WTC11 (cell line): ENCODE measurements around the gene M1AP. TPM values are rescaled to one million over a fixed set of nuclear protein-coding genes. Genes with fewer than 3 reads are reported as not detected.

Experiments
- ATAC-seq: fragments of 200-7000 bp; cut with Tn5 transposase; 2 replicates; pipeline ENCODE4 v1.10.0; 2021; ENCODE audit warnings: mild to moderate bottlenecking, moderate library complexity
- CTCF ChIA-PET: fragments of 300-600 bp; sonication (Branson Sonifier 250); formaldehyde crosslinking; loops from one replicate; lab custom pipeline; 2021; ENCODE audit warnings: antibody characterized with exemption; lab: Charles Lee
- POLR2A ChIA-PET: fragments of 350-600 bp; sonication (Branson Sonifier 250); formaldehyde crosslinking; loops from one replicate; lab custom pipeline; 2021; ENCODE audit warnings: antibody characterized with exemption; lab: Charles Lee
- DNase-seq: peaks from one replicate; pipeline ENCODE4 v3.0.0; 2021; ENCODE audit warnings: low spot score
- H3K27ac Mint-ChIP-seq: 2 replicates; pipeline ENCODE4 v1.8.0; 2021; ENCODE audit warnings: mixed read lengths
- H3K27me3 Mint-ChIP-seq: 2 replicates; pipeline ENCODE4 v1.8.0; 2021; ENCODE audit warnings: low read depth, mild to moderate bottlenecking, moderate library complexity, mixed read lengths
- H3K36me3 Mint-ChIP-seq: 2 replicates; pipeline ENCODE4 v1.8.0; 2021; ENCODE audit warnings: mixed read lengths
- H3K4me1 Mint-ChIP-seq: 2 replicates; pipeline ENCODE4 v1.8.0; 2022; ENCODE audit warnings: mixed read lengths
- H3K4me3 Mint-ChIP-seq: 2 replicates; pipeline ENCODE4 v1.8.0; 2021; ENCODE audit warnings: mild to moderate bottlenecking, moderate library complexity, mixed read lengths
- H3K9me3 Mint-ChIP-seq: 2 replicates; pipeline ENCODE4 v1.8.0; 2021; ENCODE audit warnings: mixed read lengths
- AFF4 ChIP-seq: sonication (generic); formaldehyde crosslinking; IDR thresholded peaks from 2 replicates; pipeline ENCODE4 v1.8.1; 2023; ENCODE audit warnings: mild to moderate bottlenecking, missing genetic modification reagents, borderline replicate concordance
- ARID4B ChIP-seq: sonication (generic); formaldehyde crosslinking; IDR thresholded peaks from 2 replicates; pipeline ENCODE4 v1.8.0; 2023; ENCODE audit warnings: missing genetic modification reagents, mild to moderate bottlenecking, borderline replicate concordance
- E2F5 ChIP-seq: sonication (generic); formaldehyde crosslinking; IDR thresholded peaks from 2 replicates; pipeline ENCODE4 v1.8.1; 2022; ENCODE audit warnings: mild to moderate bottlenecking, moderate library complexity, missing genetic modification reagents
- EMX1 ChIP-seq: fragments of 250-450 bp; sonication (Bioruptor Pico); IDR thresholded peaks from 2 replicates; pipeline ENCODE4 v1.8.0; 2021; ENCODE audit warnings: mild to moderate bottlenecking
- FOXP4 ChIP-seq: sonication (generic); formaldehyde crosslinking; IDR thresholded peaks from 2 replicates; pipeline ENCODE4 v1.8.0; 2022; ENCODE audit warnings: mild to moderate bottlenecking, missing genetic modification reagents
- HMGA2 ChIP-seq: fragments of 250-450 bp; sonication (Bioruptor Pico); IDR thresholded peaks from 2 replicates; pipeline ENCODE4 v1.4.0; 2021; ENCODE audit warnings: mild to moderate bottlenecking, moderate library complexity
- HMGXB4 ChIP-seq: sonication (generic); formaldehyde crosslinking; IDR thresholded peaks from 2 replicates; pipeline ENCODE4 v1.8.1; 2023; ENCODE audit warnings: mild to moderate bottlenecking, moderate library complexity, missing genetic modification reagents
- IRF1 ChIP-seq: sonication (generic); formaldehyde crosslinking; IDR thresholded peaks from 2 replicates; pipeline ENCODE4 v1.8.0; 2023; ENCODE audit warnings: missing genetic modification reagents
- NFYB ChIP-seq: sonication (generic); formaldehyde crosslinking; conservative IDR thresholded peaks from 2 replicates; pipeline ENCODE4 v1.8.0; 2022; ENCODE audit warnings: low read depth, missing genetic modification reagents
- NR3C1 ChIP-seq: sonication (generic); formaldehyde crosslinking; conservative IDR thresholded peaks from 2 replicates; pipeline ENCODE4 v1.8.1; 2023; ENCODE audit warnings: low read depth, mild to moderate bottlenecking, missing genetic modification reagents
- RELA ChIP-seq: sonication (generic); formaldehyde crosslinking; IDR thresholded peaks from 2 replicates; pipeline ENCODE4 v1.8.1; 2022; ENCODE audit warnings: missing genetic modification reagents, mild to moderate bottlenecking, borderline replicate concordance
- RORB ChIP-seq: fragments of 250-450 bp; sonication (Bioruptor Pico); IDR thresholded peaks from 2 replicates; pipeline ENCODE4 v1.9.0; 2021; ENCODE audit warnings: mild to moderate bottlenecking
- TP53 ChIP-seq: sonication (generic); formaldehyde crosslinking; IDR thresholded peaks from 2 replicates; pipeline ENCODE4 v1.8.1; 2023; ENCODE audit warnings: mild to moderate bottlenecking, missing genetic modification reagents
- ZBTB43 ChIP-seq: sonication (generic); formaldehyde crosslinking; IDR thresholded peaks from 2 replicates; pipeline ENCODE4 v1.8.1; 2023; ENCODE audit warnings: mild to moderate bottlenecking, missing genetic modification reagents
- ZMAT4 ChIP-seq: fragments of 250-450 bp; sonication (Bioruptor Pico); IDR thresholded peaks from 2 replicates; pipeline ENCODE4 v1.9.0; 2021; ENCODE audit warnings: mild to moderate bottlenecking
- ZNF138 ChIP-seq: sonication (generic); formaldehyde crosslinking; conservative IDR thresholded peaks from 2 replicates; pipeline ENCODE4 v1.8.1; 2022; ENCODE audit warnings: mild to moderate bottlenecking, moderate library complexity, missing genetic modification reagents
- ZNF416 ChIP-seq: fragments of 250-450 bp; sonication (Bioruptor Pico); IDR thresholded peaks from 2 replicates; pipeline ENCODE4 v1.9.0; 2021; ENCODE audit warnings: mild to moderate bottlenecking, inconsistent platforms
- total RNA-seq: library from RNA; stranded (reverse); gene quantifications from 3 replicates; pipeline ENCODE4 v1.2.3, GENCODE V29; 2021

Gene M1AP
- total RNA-seq, 1 experiment from 2014 or later, result 5.9 TPM

GRCh38 chr2:74694281-74694680, 46.2 kb upstream of the M1AP start:
- H3K36me3 Mint-ChIP-seq, result no peaks in the 10 kb centered on the region
- H3K4me3 Mint-ChIP-seq, result no peak overlapping the region
- no peaks in the 10 kb centered on the region for H3K4me1 Mint-ChIP-seq
- ChIA-PET CTCF (interaction anchor here (0.6 to 1.0 kb wide), 3 partner anchors 17 to 182 kb away, joined by 3 to 5 read pairs (median 3); no protein-coding TSS in a partner anchor), POLR2A (no interaction called here)
- H3K27me3 Mint-ChIP-seq, result no peaks in the 10 kb centered on the region
- H3K9me3 Mint-ChIP-seq, result peaks cover under 1% of the 10 kb centered on the region; the same call in 1 of the 2 replicates
- TF ChIP-seq NFYB (CRISPR knock-in tag) (no peak), HMGA2 (no peak), ARID4B (no peak), ZMAT4 (no peak), IRF1 (CRISPR knock-in tag) (no peak), NR3C1 (no peak), ZNF138 (CRISPR knock-in tag) (no peak), RORB (CRISPR knock-in tag) (no peak), TP53 (no peak), ZNF416 (CRISPR knock-in tag) (no peak), FOXP4 (CRISPR knock-in tag) (no peak), E2F5 (CRISPR knock-in tag) (no peak), EMX1 (CRISPR knock-in tag) (no peak), HMGXB4 (CRISPR knock-in tag) (no peak), ZBTB43 (no peak), RELA (no peak), AFF4 (CRISPR knock-in tag) (no peak)
- DNase-seq, result no peak
- no peak for ATAC-seq
- H3K27ac Mint-ChIP-seq, result no peak overlapping the region
